GM23338 (cell line): ENCODE results near the gene ZNF70. TPM values are rescaled to one million over a fixed set of nuclear protein-coding genes. Genes with fewer than 3 reads are reported as not detected.

ENCODE experiments used
- ATAC-seq: fragments of 200-7000 bp; cut with Tn5 transposase; 3 replicates; pipeline ENCODE4 v1.9.1; 2020
- DNase-seq: peaks from one replicate; pipeline ENCODE4 v3.0.0-alpha.2; 2015; ENCODE audit warnings: low spot score
- H2AFZ ChIP-seq: fragments of 200-600 bp; sonication (generic); 2 replicates; pipeline ENCODE4 v1.8.0; 2016; ENCODE audit warnings: antibody characterized with exemption, mild to moderate bottlenecking, moderate library complexity
- H3F3A ChIP-seq: fragments of 200-600 bp; sonication (generic); replicated peaks from 2 replicates; pipeline ENCODE4 v1.8.0; 2017; ENCODE audit warnings: antibody characterized with exemption, mixed run types, low read depth
- H3K27ac ChIP-seq: fragments of 200-600 bp; sonication (generic); 2 replicates; pipeline ENCODE4 v1.6.1; 2016; ENCODE audit warnings: low read depth
- H3K27me3 ChIP-seq: fragments of 200-600 bp; sonication (generic); 2 replicates; pipeline ENCODE4 v1.8.0; 2016; ENCODE audit warnings: mild to moderate bottlenecking, mixed run types, moderate library complexity; ENCODE audit not compliant: insufficient read depth
- H3K36me3 ChIP-seq: fragments of 200-600 bp; sonication (generic); 2 replicates; pipeline ENCODE4 v1.8.0; 2016; ENCODE audit warnings: mild to moderate bottlenecking; ENCODE audit not compliant: insufficient read depth
- H3K4me1 ChIP-seq: fragments of 200-600 bp; sonication (generic); 2 replicates; pipeline ENCODE4 v1.8.0; 2016; ENCODE audit warnings: mild to moderate bottlenecking, moderate library complexity; ENCODE audit not compliant: insufficient read depth
- H3K4me2 ChIP-seq: fragments of 200-600 bp; sonication (generic); 2 replicates; pipeline ENCODE4 v1.7.1; 2017; ENCODE audit warnings: mixed run types
- H3K4me3 ChIP-seq: fragments of 200-600 bp; sonication (generic); 2 replicates; pipeline ENCODE4 v1.6.1; 2016; ENCODE audit warnings: mixed run types
- H3K79me2 ChIP-seq: fragments of 200-600 bp; sonication (generic); replicated peaks from 2 replicates; pipeline ENCODE4 v1.8.0; 2017; ENCODE audit warnings: mild to moderate bottlenecking; ENCODE audit not compliant: insufficient read depth
- H3K9me2 ChIP-seq: fragments of 200-600 bp; sonication (generic); 2 replicates; pipeline ENCODE4 v1.8.0; 2017; ENCODE audit not compliant: insufficient read depth
- H4K20me1 ChIP-seq: fragments of 200-600 bp; sonication (generic); replicated peaks from 2 replicates; pipeline ENCODE4 v1.8.0; 2017; ENCODE audit warnings: mild to moderate bottlenecking; ENCODE audit not compliant: insufficient read depth
- H3K27ac Mint-ChIP-seq: 2 replicates; pipeline ENCODE4 v1.8.0; 2020; ENCODE audit warnings: inconsistent platforms, mild to moderate bottlenecking, moderate library complexity, mixed read lengths
- H3K27me3 Mint-ChIP-seq: 3 replicates; pipeline ENCODE4 v1.8.0; 2022; ENCODE audit warnings: low read depth, mild to moderate bottlenecking, moderate library complexity, mixed read lengths, inconsistent platforms; ENCODE audit not compliant: insufficient read depth, poor library complexity
- H3K36me3 Mint-ChIP-seq: 3 replicates; pipeline ENCODE4 v1.8.0; 2021; ENCODE audit warnings: low read depth, mild to moderate bottlenecking, inconsistent platforms, moderate library complexity, mixed read lengths
- H3K4me1 Mint-ChIP-seq: 3 replicates; pipeline ENCODE4 v1.8.0; 2020; ENCODE audit warnings: mild to moderate bottlenecking, inconsistent platforms, mixed read lengths
- H3K4me3 Mint-ChIP-seq: 3 replicates; pipeline ENCODE4 v1.8.0; 2021; ENCODE audit warnings: moderate library complexity, mild to moderate bottlenecking, inconsistent platforms, mixed read lengths
- H3K9me3 Mint-ChIP-seq: 3 replicates; pipeline ENCODE4 v1.8.0; 2020; ENCODE audit warnings: moderate library complexity, mild to moderate bottlenecking, inconsistent platforms, mixed read lengths
- CREB1 ChIP-seq: fragments of 250-450 bp; sonication (Bioruptor Pico); IDR thresholded peaks from 2 replicates; pipeline ENCODE4 v1.5.0; 2020; ENCODE audit warnings: low read depth, mild to moderate bottlenecking, moderate library complexity
- CTCF ChIP-seq, 2 experiments: fragments of 200-600 bp in 1 of 2; sonication (generic) in 1 of 2; conservative IDR thresholded peaks; 2 replicates each; pipeline versions ENCODE4 v1.5.1 to v1.6.1; 2016 to 2017; ENCODE audit warnings: antibody characterized with exemption in 2 of 2, low read depth in 2 of 2, mild to moderate bottlenecking in 2 of 2, moderate library complexity in 1 of 2
- ETS1 ChIP-seq: IDR thresholded peaks from 2 replicates; pipeline ENCODE4 v1.6.1; 2016; ENCODE audit warnings: antibody characterized with exemption
- EZH2 ChIP-seq: fragments of 200-600 bp; sonication (generic); IDR thresholded peaks from one replicate; pipeline ENCODE4 v1.8.0; 2017; ENCODE audit warnings: antibody characterized with exemption, mild to moderate bottlenecking, low read depth; ENCODE audit not compliant: unreplicated experiment
- EZH2phosphoT487 ChIP-seq: fragments of 200-600 bp; sonication (generic); IDR thresholded peaks from one replicate; pipeline ENCODE4 v1.8.1; 2018; ENCODE audit warnings: antibody characterized with exemption; ENCODE audit not compliant: unreplicated experiment
- JUNB ChIP-seq: IDR thresholded peaks from one replicate; pipeline ENCODE4 v1.6.1; 2016; ENCODE audit warnings: antibody characterized with exemption; ENCODE audit not compliant: unreplicated experiment
- NANOG ChIP-seq: IDR thresholded peaks from 2 replicates; pipeline ENCODE4 v1.6.1; 2016; ENCODE audit warnings: antibody characterized with exemption, borderline replicate concordance
- POLR2AphosphoS5 ChIP-seq: IDR thresholded peaks from 2 replicates; pipeline ENCODE4 v1.6.1; 2016; ENCODE audit warnings: antibody characterized with exemption, low read depth
- STAT1 ChIP-seq: IDR thresholded peaks from one replicate; pipeline ENCODE4 v1.6.1; 2016; ENCODE audit warnings: antibody characterized with exemption; ENCODE audit not compliant: unreplicated experiment
- ZNF114 ChIP-seq: fragments of 250-450 bp; sonication (Bioruptor Pico); IDR thresholded peaks from 2 replicates; pipeline ENCODE4 v1.5.0; 2020; ENCODE audit warnings: mild to moderate bottlenecking, moderate library complexity
- ZNF331 ChIP-seq: fragments of 250-450 bp; sonication (Bioruptor Pico); IDR thresholded peaks from 2 replicates; pipeline ENCODE4 v1.5.0; 2020; ENCODE audit warnings: low read depth, mild to moderate bottlenecking, moderate library complexity
- ZNF462 ChIP-seq: fragments of 250-450 bp; sonication (Bioruptor Pico); IDR thresholded peaks from 2 replicates; pipeline ENCODE4 v1.5.0; 2020; ENCODE audit warnings: mild to moderate bottlenecking, moderate library complexity
- polyA plus RNA-seq: library from polyadenylated mRNA; unstranded; fragments of >200 nt; fragmentation: Nextera tagmentation; extraction: Ambion mirVana; gene quantifications from 2 replicates; pipeline ENCODE4 v1.2.1, GENCODE V29; 2016
- total RNA-seq: library from RNA; depleted of rRNA; stranded (reverse); fragments of >200 nt; shearing (Covaris generic); gene quantifications from 2 replicates; pipeline ENCODE4 v1.2.3, GENCODE V29; 2014
- TF ChIP-seq, protein P1 (sequence below): IDR thresholded peaks from one replicate; pipeline ENCODE4 v1.6.1; 2018; ENCODE audit warnings: antibody characterized with exemption; ENCODE audit not compliant: unreplicated experiment

Gene ZNF70
- total and polyA plus RNA-seq, 2 experiments from 2014 or later = 0.45 to 2.6 TPM

DNA sequence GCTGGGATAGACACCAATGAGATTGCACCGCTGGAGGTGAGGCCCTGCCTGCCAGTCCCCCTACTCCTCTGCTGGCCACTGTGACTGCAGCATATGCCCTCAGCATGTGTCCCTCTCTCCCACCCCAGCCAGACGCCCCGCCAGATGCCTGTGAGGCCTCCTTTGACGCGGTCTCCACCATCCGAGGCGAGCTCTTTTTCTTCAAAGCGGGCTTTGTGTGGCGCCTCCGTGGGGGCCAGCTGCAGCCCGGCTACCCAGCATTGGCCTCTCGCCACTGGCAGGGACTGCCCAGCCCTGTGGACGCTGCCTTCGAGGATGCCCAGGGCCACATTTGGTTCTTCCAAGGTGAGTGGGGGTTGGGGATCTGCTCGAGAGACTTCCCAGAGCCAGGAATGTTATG is 30.2 kb upstream of the ZNF70 start:
- H3K9me2 ChIP-seq = no peaks in the 10 kb centered on the region
- H3K27me3 ChIP-seq = no peaks in the 10 kb centered on the region
- no peaks in the 10 kb centered on the region; the same call in 2 of the 3 replicates for H3K36me3 Mint-ChIP-seq
- DNase-seq (no peak), ATAC-seq (no peak)
- H3K27ac ChIP-seq = no peak overlapping the region
- H3K4me1 ChIP-seq = no peaks in the 10 kb centered on the region
- peaks cover 6% of the 10 kb centered on the region for H3K27me3 Mint-ChIP-seq
- no peaks in the 10 kb centered on the region; the same call in 2 of the 3 replicates for H3K4me1 Mint-ChIP-seq
- no peaks in the 10 kb centered on the region for H3K79me2 ChIP-seq
- no peak overlapping the region for H3K27ac Mint-ChIP-seq
- no peak overlapping the region for H3K4me3 Mint-ChIP-seq
- no peak overlapping the region for H2AFZ ChIP-seq
- H3K36me3 ChIP-seq = no peaks in the 10 kb centered on the region
- no peak for TF ChIP-seq JUNB
- TF ChIP-seq ZNF114 (CRISPR knock-in tag) = no peak
- TF ChIP-seq POLR2AphosphoS5 = no peak
- no peak for TF ChIP-seq EZH2
- TF ChIP-seq ZNF331 = no peak
- TF ChIP-seq ZNF462 (CRISPR knock-in tag) = no peak
- TF ChIP-seq, protein P1, sequence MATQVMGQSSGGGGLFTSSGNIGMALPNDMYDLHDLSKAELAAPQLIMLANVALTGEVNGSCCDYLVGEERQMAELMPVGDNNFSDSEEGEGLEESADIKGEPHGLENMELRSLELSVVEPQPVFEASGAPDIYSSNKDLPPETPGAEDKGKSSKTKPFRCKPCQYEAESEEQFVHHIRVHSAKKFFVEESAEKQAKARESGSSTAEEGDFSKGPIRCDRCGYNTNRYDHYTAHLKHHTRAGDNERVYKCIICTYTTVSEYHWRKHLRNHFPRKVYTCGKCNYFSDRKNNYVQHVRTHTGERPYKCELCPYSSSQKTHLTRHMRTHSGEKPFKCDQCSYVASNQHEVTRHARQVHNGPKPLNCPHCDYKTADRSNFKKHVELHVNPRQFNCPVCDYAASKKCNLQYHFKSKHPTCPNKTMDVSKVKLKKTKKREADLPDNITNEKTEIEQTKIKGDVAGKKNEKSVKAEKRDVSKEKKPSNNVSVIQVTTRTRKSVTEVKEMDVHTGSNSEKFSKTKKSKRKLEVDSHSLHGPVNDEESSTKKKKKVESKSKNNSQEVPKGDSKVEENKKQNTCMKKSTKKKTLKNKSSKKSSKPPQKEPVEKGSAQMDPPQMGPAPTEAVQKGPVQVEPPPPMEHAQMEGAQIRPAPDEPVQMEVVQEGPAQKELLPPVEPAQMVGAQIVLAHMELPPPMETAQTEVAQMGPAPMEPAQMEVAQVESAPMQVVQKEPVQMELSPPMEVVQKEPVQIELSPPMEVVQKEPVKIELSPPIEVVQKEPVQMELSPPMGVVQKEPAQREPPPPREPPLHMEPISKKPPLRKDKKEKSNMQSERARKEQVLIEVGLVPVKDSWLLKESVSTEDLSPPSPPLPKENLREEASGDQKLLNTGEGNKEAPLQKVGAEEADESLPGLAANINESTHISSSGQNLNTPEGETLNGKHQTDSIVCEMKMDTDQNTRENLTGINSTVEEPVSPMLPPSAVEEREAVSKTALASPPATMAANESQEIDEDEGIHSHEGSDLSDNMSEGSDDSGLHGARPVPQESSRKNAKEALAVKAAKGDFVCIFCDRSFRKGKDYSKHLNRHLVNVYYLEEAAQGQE = no peak
- no peak for TF ChIP-seq STAT1
- TF ChIP-seq CTCF (conservative IDR thresholded peaks at IDR 0.05; ENCODE audit: low read depth in 2 of 2) = no peak
- no peak for TF ChIP-seq CREB1
- no peak for TF ChIP-seq NANOG
- no peak for TF ChIP-seq EZH2phosphoT487
- no peak for TF ChIP-seq ETS1
- no peaks in the 10 kb centered on the region for H4K20me1 ChIP-seq
- H3K4me3 ChIP-seq = no peak overlapping the region
- H3K4me2 ChIP-seq = no peak overlapping the region
- no peaks in the 10 kb centered on the region for H3F3A ChIP-seq
- H3K9me3 Mint-ChIP-seq = no peaks in the 10 kb centered on the region
